Activated CD8-positive, alpha-beta memory T cell treated with anti-CD3 and anti-CD28 coated beads, Interleukin-2, amount 50 U/mL, for 4 hours (primary cell): ENCODE results near the gene LRRC61.
"Not testable (repeated sequence)": the region's sequence is repeated elsewhere in the genome, so short reads cannot be mapped to it uniquely, and the experiment has no call there.

Source experiments
- DNase-seq: peaks from one replicate; pipeline ENCODE4 v3.0.0-alpha.2; 2020

Gene LRRC61

DNA sequence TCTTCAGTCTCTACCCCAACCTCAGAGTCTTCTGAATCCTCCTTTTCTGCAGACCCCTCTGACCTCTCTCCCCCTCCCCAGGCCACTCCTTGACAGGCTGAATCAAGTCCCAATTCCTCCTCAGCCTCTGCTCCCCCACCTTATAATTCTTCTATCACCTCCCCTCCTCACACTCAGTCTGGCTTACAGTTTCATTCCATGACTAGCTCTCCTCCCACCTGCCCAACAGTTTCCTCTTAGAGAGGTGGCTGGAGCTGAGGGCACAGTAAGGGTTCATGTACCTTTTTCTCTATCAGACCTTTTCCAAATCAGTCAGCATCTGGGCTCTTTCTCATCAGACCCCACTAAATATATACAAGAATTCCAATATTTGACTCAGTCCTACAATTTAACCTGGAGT is 14.6 kb upstream of the LRRC61 start:
- DNase-seq, result no peak

DNA sequence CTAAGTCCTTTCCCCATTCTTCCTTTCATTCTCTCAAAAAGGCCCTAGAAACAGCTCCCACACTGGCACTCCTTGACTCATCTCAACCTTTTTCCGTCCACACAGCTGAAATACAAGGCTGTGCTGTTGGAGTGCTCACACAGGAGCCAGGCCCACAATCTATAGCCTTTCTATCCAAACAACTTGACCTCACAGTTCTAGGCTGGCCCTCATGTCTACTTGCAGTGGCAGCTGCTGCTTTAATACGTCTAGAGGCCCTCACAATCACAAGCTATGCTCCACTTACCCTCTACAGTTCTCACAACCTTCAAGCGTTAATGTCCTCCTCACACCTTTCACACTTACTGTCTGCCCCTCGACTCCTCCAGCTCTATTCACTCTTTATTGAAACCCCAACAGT is 12.0 kb upstream of the LRRC61 start:
- DNase-seq, result no peak

DNA sequence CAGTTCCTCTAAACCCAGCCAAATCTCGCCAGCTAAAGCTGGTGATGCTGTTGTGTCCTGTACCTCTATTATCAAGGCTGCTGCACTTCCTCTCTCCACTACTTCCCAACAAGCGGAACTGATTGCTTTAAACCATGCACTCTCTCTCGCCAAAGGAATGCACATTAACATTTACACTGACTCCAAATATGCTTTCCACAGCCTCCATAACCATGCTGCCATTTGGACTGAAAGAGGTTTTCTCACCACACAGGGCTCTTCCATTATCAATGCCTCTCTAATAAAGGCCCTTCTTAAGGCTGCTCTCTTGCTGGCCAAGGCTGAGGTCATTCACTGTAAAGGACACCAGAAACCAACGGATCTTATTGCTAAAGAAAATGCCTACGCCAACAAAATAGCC is 11.4 kb upstream of the LRRC61 start:
- DNase-seq, result no peak

DNA sequence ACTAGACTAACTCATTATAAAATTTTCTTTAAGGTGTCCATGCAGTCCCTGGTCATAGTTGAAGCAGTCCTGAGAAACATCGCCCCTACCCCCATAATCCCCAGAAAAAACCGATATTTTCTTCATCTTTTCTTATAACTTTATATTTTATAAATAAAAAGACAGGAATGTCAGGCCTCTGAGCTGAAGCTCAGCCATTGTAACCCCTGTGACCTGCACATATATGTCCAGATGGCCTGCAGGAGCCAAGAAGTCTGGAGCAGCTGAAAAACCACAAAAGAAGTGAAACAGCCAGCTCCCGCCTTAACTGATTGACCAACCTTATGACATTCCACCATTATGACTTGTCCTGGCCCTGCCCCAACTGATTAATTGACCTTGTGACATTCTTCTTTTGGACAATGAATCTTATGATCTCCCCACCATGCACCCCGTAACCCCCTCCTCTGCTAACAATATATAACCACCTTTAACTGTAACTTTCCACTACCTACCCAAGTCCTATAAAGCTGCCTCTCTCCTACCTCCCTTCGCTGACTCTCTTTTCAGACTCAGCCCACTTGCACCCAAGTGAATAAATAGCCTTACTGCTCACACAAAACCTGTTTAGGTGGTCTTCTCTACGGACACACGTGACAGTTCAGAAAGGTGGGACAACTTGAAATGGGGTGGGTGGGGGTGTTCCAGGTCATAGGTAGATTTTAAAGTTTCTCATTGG is 10.3 kb upstream of the LRRC61 start:
- DNase-seq, result not testable (repeated sequence)

DNA sequence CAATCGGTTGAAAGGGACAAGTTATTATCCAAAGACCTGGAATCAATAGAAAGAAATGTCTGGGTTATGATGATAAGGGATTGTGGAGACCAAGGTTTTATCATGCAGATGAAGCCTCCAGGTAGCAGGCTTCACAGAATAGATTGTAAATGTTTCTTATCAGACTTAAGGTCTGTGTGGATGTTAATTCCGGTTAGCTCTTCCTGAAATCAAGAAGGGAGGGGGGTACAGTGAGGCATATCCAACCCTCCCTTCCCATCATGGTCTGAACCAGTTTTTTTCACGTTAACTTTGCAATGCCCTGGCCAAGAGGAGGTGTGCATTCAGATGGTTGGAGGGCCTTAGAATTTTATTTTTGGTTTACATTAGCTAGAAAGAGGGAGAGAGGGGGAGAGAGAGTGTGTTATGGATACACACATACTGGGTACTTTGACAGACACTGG is 9.8 kb upstream of the LRRC61 start:
- no peak for DNase-seq

DNA sequence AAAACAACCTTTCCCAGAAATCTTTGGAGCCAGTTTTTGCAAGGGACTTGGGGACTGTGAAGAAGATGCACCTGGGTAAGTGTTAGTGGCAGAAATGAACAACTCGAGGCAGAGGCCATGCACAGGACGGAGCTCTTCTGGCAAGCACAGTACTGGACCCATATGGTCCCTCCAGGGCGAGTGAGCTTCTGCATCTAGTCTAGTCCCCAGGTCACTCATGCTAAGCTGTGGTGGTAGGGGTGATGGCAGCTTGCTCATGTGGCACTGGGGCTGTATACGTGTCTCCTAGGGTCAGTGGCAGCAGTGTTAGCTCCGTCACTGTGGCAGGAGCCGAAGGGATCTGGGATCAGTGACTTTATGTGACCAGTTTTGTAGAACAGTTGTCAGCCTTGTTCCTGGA is 9.3 kb upstream of the LRRC61 start:
- no peak for DNase-seq

DNA sequence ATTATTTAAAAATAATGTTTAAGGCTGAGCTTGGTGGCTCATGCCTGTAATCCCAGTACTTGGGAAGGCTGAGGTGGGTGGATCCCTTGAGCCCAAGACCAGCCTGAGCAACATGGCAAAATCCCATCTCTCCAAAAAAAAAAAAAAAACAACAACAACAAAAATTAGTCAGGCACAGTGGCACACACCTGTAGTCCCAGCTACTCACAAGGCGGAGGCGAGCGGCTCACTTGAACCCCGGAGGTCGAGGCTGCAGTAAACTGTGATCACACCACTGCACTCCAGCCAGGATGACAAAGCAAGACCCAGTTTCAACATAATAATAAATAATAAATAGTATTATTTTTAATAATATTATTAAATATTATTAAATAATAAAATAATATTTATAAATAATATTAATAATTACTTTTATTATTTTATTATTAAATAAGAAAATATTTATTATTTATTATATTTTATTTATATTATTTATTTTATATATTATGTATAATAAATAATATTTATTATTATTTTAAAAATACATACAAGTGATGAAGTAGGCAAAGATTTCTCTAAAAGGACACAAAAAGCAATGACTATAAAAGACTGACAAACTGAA is 8.4 kb upstream of the LRRC61 start:
- DNase-seq, result no peak

DNA sequence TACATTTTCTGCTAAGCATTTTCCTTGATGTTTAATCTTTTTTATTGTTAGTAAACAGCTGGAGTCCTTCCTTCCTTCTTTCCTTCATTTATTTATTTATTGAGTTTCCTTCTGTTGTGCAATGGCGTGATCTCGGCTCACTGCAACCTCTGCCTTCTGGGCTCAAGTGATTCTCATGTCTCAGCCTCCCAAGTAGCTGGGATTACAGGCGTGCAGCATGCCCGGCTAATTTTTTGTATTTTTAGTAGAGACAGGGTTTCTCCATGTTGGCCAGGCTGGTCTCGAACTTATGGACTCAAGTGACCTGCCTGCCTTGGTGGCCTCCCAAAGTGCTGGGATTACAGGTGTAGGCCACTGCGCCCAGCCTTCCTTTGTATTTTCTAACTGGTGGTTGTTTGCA is 6.2 kb upstream of the LRRC61 start:
- not testable (repeated sequence) for DNase-seq

DNA sequence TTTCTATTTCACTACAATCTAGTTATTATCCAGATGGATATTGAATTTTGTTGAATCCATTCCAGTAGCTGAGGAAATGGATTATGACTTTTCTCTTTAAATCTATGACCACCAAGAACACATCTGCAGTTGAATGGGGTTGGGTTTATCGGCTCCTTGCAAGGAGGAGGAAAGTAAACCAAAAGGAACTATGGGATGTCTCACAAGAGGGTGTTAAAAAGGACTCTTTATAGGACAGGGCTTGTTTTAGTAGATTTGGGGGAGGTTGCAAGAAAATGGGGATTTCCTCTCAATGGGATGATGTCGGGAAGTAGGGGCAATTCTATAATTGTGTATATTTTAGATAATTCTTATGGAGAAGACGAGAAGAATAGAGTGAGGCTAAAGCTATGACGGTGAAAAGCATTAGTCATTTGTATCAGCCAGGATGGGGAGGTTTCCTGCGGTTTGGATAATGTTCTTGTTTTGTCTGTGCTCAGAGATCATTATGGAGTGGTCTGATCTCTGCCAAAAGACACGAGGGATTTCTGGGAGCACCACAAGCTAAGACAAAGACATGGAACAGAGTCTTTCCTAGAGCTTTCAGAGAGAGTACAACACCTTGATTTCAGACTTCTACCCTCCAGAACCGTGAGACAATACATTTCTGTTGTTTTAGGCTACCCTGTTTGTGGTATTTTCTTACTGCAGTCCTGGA is 5.3 kb upstream of the LRRC61 start:
- DNase-seq, result no peak

DNA sequence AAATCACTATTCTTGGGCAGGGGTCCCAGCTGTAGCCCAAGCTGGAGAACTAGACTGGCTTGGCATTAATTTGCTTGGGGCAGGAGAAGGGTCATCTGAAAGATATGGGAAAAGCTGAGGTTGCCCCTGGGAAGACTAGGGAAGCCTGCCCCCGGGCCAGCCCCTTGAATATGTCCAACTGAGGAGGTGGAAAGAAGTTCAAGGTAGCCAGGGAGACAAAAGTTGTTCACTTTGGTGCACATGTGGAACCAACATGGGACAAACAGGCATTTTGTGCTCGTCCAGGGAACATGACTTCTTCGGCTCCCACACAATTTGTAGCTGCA is 1.4 kb upstream of the LRRC61 start:
- DNase-seq, result no peak

DNA sequence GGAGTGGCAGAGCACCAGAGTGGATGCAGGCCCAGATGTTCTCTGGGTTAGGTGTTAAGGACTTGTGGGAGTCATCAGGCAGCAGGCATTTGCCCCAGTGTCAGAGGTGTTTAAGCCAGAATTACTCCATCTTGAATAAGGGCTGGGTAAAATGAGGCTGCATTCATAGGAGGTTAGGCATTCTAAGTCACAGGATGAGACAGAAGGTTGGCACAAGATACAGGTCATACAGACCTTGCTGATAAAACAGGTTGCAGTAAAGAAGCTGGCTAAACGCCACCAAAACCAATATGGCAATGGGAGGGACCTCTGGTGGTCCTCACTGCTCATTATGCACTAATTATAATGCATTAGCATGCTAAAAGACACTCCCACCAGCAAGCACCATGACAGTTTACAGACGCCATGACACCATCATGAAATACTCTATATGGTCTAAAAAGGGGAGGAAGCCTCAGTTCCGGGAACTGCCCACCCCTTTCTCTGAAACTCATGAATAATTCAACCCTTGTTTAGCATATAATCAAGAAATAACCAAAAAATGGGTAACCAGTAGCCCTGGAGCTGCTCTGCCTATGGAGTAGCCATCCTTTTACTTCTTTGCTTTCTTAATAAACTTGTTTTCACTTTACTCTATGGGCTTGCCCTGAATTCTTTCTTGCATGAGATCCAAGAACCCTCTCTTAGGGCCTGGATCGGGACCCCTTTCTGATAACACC is 882 bp upstream of the LRRC61 start:
- peak; percentile 53 for DNase-seq

DNA sequence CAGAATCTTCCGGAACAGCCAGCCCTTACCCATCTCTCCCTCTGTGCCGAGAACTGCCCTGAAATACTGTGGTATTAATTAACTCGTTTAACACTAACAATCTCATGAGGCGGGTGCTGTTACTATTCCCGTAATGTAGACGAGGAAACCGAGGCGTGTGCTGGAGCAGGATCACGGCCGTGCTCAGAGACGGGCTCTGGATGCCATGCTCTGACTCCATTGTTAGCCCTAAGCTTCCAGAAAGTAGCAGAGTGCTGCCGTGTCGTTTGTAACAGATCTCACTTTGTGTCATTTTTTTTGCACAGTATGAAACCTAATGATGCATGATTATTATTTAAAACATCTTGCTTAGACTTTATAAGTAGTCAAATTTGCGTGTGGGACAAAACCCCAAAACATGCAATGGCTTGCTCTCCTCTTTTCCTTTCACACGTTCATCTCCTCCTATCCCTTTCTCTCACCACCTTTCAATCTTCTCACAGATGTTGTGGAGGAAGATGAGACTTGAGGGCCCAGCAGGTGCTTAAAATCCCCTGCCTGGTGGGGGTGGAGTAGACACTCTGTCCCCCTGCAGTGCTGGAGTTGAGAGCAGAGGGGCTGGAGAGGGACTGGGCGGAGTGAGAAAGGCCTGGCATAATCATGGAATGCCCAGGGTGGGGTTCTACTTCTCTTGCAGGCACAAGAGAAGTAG is 672 bp downstream of the LRRC61 start:
- no peak for DNase-seq

DNA sequence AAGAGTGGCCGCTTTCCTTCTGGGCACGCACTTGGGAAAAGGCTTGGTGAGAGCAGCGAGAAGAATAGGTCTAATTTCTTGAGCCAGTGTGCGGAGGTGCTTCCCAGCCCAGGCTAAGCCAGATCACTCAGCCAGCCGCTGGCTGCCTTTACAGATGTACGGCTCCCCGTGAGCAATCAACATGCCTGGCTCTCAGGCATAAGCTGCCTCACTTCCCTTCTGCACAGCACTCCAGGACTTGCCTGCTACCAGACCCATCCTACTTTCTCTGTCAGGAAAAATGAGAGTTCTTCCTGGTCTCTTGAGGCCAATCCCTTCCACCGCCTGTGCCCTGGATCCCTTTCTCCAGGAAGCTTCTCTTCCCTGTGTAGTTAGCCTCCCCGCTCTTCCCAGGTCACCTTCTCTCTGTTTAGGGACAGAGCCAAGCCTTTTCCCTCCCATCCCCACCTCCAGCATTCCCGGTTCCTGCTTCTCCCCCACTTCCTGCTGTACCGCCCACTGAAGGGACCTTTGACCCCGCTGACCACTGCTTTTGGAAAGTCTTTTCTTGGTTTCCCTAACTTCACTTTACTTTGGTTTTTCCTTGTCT is 1.3 kb downstream of the LRRC61 start:
- no peak for DNase-seq

DNA sequence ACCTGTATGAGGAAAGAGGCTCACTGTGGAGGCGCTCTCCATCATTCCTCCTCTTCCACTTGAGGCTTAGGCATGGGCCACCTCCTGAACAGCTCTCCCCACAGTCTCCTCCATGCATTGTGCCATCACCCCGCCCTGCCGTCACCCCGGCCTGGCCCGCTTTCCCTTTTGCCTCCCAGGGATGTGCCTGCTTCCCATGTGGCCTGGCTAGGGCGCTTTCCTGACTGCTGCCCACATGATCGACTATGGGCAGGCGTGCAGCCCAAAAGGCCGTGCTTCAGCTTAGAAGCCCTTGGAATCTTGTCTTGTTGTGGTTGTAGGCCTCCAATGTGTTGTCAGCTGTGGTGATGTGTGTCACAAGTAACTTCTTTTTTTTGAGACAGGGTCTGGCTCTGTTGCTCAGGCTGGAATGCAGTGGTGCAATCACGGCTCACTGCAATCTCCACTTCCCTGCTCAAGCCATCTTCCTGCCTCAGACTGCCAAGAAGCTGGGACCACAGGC is 2.0 kb downstream of the LRRC61 start:
- DNase-seq, result no peak

DNA sequence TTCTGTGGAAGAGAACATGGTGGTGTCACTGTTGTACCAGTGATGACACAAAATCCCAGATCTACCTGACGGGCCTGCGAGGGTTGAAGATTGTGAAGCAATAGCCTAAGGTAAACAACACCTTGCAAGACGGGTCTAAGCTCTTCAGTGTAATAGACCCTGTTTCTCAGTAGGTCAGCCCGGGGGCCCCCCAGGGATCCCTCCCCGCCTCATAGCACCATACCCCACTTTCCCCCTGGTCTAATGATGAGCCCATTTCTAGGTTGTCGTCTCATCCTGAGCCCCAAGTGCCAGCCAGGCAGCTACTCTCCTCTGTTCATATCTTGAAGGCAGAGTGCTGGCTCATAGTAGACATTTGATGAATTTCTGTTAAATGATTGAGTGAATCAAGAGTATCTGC is 2.7 kb downstream of the LRRC61 start:
- DNase-seq, result no peak

DNA sequence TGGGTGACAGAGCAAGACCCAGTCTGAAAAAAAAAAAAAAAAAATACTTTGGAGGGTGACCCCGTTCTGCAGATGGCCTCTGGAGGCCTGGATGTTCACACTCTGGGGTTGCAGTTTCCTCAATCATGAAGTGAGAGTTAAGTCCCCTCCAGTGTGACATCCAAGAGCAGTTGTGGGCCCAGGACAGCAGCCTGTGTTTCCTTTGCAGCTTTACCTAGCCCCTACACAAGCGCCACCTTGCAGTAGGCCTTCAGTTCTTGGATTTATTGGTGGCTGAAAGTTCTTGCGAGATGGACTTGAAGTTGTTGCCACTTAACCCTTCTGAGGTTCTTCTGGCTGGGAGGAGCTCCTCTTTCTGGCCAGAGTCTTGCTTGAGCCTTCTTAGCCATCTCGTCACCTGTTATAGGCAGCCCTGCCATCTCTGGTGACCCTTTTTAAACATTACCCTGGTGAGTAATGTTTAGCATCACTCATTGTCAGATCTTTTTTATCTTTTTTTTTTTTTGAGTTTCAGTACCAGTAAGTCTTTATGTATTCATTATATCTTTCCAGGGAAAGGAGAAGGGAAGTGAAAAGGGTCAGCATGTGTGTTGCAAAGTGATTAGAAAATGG is 3.6 kb downstream of the LRRC61 start:
- no peak for DNase-seq

DNA sequence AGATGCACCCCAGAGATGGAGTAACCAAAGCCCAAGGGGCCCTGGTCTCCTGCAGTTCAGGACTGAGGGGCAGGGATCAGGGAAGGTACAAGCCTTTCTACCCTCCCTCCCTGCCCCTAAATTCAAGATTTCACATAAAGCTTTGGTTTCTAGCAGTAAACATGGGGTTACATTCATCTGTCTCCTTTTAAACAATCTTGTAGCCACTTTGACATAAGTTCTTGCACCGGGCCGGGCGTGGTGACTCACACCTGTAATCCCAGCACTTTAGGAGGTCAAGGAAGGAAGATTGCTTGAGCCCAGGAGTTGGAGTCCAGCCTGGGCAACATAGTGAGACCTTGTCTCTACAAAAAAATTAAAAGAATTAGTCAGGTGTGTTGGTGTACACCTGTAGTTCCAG is 4.2 kb downstream of the LRRC61 start:
- no peak for DNase-seq

DNA sequence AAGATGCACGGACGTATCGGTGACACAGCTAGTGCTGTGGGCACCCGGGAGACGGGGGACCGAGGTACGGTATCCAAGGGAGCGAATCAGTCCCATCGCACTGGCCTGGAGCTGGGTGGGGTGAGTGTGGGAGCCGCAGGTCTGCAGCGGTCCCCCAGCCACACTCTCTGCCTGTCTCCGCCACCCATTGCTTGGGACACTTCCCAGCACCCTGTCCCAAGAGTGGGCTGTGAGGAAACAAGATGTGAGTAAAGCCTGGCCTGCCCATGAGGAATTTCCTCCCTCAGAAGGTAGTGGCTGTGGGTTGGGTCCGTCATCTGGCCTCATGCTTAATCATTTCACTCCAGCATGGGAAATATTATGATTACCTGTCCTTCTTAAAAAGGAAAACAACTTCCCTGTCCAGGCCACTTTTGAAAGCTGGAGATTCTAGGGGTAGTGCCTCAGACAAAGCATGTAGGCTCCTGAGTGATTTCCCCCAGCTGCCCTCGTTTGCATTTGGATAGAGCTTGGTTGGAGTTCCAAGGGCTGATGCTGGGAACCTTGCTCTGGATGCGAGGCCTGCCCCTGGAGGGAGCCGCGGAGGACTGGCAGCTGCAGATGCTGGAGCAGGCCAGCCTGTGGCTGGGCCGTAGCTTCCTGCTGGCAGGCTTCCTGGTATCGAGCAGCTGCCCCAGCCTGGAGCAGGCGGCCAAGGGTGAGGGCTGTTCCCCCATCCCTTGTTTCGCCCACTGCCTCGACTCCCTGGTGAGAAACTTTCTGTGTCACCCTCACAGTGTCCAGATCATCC is 6.4 kb downstream of the LRRC61 start:
- DNase-seq, result no peak

DNA sequence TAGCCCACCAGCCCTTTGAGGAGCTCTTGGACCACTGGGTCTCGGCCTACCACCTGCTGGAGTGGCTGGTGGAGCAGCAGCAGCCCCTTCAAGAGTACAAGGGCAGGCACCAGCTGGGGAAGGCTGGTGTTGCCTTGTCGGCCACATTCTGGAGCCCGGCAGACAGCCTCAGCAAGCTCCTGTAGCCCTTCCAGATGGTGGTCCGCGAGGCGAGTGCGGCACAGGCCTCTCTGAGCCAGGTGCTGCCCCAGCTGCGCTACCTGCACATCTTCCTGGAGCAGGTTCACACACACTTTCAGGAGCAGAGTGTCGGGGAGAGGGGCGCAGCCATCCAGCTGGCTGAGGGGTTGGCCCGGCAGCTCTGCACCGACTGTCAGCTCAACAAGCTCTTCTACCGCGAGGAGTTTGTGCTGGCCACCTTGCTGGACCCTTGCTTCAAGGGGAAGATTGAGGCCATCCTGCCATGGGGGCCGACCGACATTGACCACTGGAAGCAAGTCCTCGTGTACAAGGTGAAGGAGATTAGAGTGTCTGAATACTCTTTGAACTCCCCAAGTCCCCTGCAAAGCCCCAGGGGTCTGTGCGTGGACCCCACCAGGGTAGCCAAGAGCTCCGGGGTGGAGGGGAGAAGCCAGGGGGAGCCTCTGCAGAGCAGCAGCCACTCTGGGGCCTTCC is 7.2 kb downstream of the LRRC61 start:
- no peak for DNase-seq

DNA sequence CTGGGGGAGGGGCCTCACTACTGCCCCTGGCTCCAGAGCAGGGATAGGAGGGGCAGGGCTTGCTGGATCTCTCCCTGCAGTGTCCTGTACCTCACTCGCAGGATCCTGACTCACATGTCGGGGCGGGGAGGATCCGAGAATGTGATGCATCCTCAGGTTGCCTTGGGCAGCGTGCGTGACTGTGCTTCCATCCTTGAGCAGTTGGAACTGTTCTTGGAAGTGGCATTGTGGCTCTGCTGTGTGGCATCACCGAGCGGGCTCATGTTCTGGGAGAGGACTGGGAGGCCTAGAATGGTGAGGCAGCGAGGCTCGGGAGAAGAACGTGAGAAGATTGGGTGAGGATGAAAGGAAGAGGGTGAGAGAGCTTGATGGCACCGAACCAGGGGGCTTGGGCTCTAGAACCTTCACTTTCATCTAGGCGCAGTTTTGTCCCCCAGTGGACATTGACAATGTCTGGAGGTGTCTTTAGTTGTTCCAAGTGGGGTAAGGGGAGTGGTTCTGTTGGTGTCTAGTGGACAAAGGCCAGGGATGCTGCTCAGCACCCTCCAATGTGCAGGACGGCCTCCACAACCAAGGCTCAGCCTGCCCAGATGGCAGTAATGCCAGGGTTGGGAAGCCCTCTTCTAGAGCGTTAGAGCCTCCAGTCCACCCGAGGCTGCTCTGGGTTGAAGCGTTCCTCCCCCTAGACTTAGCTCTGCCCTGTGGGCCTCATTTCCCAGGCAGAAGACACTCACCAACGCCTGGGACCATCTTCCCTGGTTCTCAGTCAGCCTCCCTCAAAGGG is 9.9 kb downstream of the LRRC61 start:
- no peak for DNase-seq
